HuH-7.5 (cell line): ENCODE data around the gene LMO3.

Experiments
- DNase-seq: peaks from one replicate; pipeline ENCODE4 v3.0.0; 2011; ENCODE audit warnings: low spot score

The LMO3 gene

DNA sequence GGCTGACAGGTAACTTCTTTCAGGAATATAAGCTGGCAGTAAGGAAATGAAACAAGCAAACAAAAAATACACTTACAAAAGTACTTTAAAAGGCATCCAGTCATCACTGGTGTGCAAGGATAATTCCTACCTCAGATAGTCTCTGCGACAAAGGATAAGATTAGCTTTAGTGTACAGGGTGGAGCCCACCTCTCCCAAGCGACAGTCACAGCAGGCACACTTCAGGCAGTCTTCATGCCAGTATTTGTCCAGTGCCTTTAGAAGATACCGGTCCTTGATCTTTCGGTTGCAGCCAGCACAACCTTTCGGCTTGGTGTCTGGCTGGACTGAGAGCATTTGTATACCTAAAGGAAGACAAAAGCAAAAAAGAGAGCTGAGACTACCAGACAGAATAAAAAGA lies 5.4 kb downstream of the LMO3 start:
- DNase-seq: no peak

DNA sequence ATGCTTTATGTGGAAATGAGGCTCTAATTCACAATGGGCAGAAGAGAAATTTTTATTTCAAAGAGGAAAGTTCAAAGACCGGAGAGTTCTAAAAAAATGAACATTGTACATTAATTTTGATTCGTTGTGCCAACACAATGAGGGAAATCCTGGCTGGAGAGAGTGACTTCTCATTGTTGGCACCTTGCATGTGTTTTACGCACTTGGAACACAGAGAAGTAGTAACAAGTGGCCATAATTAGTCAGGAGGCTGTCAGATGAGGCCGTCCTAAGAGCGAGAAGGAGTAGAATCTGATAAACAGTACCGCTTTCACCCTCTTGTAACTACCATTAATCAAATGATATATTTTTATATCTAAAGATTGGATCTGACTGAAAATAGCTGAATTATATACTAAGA lies 6.9 kb downstream of the LMO3 start:
- DNase-seq: no peak

DNA sequence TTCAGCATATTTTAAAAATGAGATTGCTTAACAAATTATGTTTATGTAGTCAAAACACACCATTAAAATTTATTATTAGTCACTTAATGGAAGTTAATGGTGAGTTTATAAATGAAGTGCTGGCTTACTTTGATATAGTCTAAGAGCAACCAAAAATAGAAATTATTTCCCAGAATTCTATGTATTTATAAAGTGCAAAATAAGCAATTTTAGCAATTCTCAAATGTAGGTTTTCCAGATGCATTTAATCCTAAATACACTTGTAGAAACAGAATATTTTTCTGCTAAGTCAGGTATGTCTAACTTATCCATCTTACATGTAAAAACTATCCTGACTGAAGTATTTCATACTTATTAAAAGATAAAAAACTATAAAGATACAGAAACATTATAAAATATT lies 11.2 kb downstream of the LMO3 start:
- no peak for DNase-seq

DNA sequence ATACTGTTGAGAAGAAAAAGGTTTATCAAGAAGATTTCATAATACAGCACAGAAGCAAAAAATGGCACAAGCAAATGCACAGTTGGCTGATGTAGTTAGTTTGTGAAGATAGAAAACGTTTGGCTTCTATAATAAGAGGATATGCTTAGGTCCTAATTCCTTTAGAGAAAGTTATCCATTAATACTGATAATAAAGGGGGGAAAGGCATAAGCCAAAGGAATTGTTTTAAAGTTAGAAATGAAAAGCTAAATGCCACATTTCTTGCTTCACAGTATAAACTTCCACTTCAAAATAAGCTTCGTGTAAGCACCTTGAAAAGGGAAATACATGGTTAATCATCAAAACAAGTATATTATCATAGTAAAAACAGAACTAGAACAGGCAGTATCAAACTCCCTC lies 12.4 kb downstream of the LMO3 start:
- no peak for DNase-seq

DNA sequence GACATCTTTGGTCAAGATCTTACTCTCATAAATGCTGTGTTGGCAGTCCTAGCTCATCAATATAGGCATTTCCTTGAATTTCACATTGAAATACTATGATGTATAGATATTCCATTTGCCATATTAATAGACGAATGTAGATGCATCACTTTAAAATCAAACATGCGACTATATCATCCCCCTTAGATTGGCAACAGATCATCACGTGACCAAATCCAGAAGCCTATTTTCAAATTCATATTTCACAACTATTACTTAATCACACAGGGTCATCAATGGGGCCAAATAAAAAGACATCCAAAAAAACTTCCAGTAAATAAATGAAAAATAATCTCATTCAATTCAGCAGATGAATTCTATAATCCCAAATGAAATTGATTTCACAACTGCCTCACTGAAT lies 15.3 kb downstream of the LMO3 start:
- no peak for DNase-seq

DNA sequence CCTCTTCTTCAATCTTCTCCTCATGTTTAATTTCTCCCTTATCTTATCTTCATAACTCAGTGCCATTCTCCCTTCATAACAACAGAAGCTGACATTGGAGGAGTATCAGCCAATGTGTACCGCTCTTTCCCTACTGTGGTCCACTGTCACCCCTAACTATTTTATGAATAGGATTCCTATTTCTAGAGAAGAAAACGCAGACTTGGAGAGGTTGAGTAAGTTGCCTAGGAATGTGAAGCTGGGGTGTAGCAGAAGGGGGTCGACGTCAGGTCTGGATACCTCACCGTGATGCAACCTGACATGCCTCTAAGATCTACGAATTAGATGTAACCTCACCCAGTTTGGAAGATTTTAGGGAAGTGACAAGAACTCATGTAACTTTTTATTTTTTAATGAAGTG lies 17.1 kb downstream of the LMO3 start:
- DNase-seq: no peak

DNA sequence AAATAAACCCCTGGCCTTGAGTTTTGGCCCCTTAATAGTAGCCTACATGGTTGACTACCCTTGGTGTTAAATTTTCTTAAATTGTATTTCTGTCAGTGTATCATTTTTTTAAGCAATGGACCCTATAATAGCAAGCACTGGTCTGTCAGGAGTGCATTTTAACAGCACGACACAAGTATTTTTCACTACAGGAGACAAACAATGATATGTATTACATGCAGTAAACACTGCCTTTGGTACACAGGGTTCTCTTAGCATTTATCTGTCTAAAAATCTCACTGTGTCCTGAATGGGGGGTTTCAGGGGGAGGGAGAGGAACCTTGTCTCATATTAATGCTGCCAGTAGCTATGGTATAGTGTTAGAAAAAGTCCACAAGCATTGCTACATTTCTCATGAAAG lies 18.4 kb downstream of the LMO3 start:
- no peak for DNase-seq

DNA sequence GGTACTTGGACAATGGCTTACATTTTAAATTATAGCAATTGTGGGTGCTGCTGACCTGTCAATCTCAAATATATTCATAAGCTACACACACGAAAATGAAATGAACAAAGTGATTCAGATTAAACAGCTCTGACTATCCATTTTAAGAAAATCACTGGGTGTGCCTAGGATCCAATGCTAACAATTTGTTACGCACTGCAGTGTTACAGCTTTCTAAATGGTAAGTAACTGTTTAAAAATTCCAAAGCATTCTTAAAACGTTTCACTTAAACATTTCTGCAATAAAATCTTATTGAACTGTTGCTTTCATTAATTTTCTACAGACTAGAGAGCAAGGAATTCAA lies 18.9 kb downstream of the LMO3 start:
- DNase-seq: no peak

DNA sequence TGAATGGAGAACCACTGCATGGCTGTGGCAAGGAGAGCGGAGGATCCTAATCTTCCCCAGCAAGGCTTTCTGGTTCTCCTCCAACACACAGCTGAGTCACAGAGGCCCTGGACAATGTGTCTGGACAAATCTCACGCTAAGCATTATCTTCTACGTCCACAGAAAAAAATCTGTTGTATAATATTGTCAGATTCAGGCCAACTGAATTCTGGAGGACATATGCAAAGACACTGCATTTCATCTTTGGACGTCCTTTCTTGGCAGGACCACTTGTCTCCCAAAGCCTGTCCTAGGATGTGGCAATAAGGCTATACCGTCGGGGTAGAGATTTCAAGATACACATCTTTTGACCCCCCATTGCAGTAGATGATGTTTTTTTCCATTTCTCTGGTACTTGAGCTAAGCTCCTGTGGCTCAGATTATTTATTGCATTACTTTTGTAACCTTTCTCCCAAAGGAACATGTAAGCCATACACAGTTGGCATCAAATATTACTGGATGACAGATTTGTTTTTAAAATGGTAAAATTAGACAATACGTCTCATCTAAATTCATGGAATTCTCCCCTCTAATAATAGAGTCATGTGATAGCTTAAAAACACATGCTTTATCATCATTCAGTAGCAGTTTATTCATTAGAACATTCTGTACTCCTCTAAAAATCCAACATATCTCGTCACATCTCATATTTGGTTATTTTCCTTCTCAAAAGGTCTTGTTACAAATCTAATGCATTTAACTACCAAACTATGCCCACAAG lies 19.4 kb downstream of the LMO3 start:
- DNase-seq: no peak

DNA sequence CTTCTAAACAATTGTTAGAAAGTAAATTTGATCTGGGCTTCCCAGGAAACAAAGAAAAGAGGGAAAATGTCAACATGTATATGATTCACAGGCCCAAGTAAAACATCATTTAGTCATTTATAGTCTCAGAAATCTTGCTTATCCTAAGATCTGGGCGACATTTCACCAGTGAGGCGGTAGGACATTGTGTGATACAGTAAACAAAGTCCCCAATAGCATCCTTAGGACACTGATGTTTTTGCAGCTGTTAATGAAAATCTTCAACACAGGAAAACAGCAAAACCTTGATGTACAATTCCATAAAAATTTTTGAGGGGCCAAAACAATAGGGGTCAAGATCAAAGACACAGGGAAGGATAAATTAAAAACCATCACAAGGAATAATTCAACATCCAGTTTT lies 20.2 kb downstream of the LMO3 start:
- no peak for DNase-seq

DNA sequence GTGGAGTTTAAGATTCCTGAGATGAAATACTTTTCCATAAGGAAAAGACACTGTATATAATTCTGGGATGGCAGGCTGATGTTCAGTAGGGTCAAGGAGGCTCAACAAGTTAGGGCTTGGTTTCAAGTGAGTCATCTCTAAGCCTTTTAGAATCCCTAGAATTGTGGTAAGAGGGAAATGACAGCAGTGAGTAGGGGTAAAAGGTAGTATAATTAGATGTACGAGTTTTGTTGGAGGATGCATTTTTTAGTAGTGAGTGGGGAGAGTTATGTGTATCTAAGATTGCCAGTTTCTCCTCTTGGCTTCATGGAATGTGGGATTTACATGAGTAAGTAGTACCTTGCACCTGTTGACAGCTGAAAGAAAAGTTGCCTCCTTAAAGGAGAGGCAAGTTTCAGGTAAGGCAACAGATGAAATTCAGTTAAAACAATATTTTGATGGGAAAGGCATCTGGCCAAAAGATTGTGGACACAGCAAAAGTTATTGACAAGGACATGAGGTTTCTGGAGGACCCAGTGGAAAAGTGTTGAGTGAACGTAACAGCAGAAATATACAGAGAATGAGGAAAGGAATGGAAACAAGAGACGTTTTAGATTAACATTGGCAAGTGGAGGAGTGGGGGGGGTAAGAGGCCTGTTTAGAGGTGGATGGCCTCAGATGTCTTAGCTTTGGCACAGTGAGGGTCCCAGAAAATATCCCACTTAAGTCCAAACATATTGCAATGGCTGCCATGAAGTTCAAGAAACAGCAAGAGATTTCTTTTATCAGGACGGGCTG lies 21.8 kb downstream of the LMO3 start:
- DNase-seq: no peak

DNA sequence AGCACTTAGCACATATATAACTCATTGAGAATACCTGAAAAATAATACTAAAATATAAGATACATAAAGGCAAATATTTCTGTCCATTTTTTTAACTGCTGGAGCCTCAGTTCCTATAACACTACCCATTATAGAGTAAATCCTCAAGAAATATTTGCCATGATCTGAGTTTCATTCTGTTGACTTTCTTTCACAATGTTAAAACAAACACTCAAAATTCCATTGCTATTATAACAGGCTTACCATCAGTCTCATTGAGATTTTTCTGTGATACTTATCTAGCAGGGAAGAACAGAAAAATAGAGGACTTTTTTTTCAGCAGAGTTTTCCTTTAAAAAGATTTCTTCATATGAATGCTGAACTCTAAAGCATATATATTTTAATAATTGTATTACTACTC lies 24.5 kb downstream of the LMO3 start:
- no peak for DNase-seq

DNA sequence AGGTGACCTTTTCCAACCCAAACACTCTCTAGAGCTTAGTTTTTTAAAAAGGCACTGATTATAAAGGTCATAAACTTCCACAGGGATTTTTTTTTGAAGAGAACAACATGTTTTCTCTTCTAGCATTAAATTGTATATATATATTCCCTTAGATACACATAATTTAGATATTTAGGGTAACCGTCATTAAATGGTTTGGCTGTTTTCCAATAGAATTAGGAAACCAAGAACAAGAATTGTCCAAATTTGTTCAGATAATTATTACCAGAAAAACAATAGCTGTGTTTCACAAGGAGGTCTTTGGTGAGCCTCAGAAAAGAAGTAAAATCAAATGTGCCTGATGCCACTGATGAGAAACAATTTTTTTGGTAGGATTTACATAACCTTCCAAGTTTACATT lies 26.9 kb downstream of the LMO3 start:
- no peak for DNase-seq

DNA sequence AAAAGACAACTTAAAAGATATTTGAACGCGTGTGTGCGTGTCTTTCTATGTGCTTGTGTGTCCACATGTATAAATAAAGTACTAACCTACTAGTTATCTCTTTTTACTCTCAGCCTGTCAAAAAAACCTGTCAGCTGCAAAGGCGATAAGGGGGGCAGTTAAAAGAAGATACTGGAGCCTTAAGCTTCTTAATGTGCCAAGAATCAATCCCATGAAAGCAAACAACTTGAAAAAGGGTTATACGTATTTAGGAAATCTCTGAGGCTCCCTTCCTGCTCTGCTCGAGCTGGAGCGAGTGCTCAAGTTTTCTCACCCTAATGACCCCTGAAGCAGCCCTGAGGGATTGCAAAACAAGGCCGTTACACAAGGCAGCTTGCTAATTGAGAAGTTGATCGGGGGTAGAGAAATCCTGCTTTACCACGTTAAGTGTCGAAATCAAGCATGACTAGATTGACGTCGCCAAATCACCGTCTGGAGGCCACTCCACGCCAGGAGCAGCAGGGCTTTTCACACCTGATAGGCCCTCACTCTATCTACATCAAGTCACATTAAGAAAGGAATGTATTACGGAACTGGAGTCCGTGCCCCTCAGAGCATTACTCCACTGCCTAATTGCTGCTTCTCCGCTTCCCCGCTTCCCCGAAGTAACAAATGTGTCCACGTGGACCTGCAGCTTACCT lies 32.4 kb downstream of the LMO3 start:
- DNase-seq: peak; percentile 37

DNA sequence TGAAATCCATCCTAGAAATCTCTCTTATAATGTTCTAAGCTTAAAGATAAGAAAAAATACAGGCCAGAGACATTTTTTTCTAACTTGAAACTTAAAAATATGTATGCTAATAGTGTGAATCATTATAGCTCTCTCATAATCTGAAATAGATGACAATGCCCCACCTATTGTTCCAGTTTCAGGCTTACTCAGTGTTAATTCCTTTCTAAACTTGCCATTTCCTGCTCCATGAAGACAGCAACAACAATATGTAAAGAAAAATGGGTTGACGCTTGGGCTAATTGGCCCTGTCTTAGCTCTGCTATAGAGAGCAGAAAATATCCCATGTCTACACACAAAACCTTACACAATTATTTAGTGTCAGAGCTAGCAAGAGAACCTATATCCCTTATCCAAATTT lies 37.1 kb downstream of the LMO3 start:
- DNase-seq: no peak

DNA sequence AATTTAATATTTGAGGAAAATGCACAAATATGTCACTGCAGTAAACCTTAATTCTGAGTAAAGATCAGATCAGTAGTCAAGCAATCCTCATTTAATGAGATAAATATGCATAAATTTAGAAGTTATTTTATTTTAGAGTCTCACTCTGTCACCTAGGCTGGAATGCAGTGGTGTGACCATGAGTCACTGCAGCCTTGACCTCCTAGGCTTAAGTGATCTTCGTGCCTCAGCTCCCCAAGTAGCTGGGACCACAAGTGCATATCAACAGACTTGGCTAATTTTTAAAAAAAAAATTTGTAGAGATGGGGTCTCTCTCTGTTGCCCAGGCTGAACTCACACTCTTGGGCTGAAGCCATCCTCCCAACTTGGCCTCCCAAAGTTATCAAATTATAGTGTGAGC lies 41.3 kb downstream of the LMO3 start:
- no peak for DNase-seq

DNA sequence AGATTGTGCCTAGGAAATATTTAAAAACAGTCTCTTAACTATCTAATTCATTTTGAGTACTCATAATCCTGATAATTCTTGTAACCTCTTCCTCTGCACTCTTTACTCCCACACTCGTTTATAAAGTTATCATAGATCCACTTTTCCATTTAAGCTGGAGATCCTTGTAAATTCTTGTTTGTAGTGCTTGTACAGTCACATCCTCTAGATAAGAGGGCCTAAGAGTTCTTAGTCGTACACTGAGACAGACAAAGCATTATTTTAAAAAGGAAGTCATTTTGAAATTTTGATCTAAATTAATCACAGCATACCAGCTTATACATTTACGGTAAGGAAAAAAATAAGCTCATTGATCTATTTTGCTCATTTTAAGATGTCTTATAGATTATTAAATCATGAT lies 42.5 kb downstream of the LMO3 start:
- DNase-seq: no peak

DNA sequence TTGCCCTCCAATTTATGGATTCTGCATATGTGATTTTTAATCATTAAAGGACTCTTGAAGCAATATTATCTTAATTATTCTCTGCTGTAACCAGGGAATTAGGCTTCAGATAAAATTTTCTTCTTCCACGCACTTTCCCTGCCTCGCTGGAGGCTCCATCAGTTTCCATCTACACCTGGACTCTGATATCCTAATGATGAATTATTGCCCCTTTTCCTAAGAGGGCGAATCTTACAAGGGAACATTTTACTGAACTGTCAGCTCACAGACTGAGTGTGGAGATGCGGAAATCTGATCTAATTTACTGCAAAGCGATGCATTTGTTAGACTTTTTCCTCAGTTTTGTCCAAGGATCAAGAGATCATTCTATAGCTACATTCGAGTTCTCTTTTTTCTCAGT lies 43.0 kb downstream of the LMO3 start:
- DNase-seq: no peak

DNA sequence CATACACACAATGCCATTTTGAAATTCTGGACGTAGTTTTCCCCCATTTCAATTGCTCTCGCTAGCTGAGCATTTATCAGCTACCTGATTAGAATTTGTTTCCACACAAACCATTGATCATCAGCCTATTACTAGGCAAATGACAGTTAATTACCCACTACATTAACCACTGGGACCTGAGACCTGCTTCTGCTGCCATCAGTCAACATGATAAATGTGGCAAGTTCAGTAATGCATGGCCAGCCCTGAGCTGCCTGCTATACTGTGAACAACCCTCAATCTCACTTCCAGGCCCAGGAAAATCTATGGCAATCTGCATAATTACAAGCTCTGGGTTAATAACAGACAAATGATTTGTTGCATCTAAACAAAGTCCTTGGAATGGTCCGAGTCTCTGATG lies 43.5 kb downstream of the LMO3 start:
- no peak for DNase-seq

DNA sequence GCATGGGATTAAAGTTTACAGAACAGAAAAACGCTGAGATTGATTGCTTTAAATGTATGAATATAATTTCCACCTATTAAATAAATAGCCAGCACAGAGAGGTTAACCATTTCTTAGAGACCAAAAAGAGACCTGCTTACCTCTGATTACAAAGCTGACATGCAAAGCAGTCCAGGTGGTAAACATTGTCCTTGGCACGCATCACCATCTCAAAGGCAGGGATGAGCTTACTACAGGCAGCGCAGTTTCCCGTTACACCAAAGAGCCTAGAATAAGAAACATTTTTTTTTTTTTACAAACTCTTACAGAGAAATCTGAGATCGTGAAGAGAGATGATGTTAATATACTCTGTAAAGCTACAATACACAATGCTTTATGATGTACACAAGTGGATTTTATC lies 45.7 kb downstream of the LMO3 start:
- no peak for DNase-seq

DNA sequence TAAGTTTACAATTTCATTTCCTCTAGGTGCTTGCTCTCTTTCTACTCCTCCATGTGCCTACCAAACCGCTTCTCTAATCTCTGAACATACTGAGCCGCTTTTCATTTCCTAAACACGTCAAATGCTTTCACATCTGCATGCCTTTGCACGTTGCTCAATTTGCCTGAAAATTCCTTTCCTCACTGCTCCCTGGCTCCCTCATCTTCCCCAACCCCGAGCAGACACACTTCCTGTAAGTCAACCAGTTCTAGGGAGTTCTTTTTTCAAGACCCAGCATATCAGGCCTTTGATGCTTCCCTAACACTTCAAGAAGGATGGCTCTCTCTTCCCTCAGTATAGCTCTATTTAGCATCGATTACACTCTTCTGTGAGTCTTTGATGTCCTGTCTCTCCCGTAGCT lies 50.3 kb downstream of the LMO3 start:
- DNase-seq: no peak

DNA sequence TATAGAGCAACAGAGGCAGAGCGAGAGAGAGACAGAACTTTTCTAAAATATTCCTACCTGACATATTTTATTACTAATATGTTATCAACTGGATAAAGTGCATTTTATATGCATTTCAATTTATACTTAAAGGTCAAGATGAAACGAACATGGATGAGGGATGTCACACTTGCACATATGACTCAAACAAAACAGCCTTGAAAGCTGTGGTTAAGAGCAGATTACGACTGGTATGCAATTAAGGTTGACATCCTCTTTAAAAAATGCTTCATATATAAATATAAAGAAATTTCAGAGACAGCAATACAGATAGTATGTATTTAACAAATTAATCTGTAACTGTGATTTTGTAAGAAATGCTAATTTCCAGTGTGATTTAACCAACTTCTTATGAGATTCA lies 52.5 kb downstream of the LMO3 start:
- DNase-seq: no peak

DNA sequence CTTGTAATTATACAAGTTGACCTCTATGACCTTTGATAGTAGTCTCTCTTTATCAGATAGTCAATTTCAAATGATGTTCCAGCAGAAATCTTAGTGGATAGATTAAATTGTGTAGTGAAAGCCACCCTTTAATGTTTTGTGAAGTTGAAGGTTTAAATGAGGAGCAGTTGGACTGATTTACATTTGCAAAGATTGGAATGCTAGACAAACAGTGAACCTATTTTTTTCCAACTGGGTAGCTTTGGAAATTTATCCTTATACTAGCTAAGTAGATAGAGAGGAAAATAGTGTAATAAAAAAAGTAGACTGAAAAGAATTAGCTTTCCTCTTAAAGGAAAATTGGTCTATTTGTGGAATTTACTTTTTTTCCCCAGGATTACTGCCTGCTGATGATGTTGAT lies 53.7 kb downstream of the LMO3 start:
- DNase-seq: no peak

DNA sequence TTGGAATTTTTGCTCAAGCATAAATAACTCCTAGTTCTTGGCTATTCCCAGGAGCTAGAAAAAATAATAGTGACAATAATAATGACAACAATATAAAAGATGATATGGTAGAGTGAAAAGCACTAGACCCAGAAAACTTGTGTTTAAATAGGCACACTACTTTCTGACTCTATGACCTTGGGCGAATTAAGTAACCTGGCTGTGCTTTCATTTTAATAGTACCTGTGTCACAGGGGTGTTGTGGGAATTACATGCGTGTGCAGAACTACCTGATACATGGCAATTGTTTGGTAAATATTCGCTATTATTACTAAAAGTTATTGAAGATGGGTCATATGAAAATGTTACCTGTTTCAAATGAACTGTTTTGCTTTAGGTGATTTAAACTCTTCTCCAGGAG lies 60.1 kb downstream of the LMO3 start:
- DNase-seq: no peak
